Measurements from ENCODE around the gene SRSF4. TPM values are rescaled to one million over a fixed set of nuclear protein-coding genes. Genes with fewer than 3 reads are reported as not detected.
"Not testable (repeated sequence)": the region's sequence is repeated elsewhere in the genome, so short reads cannot be mapped to it uniquely, and the experiment has no call there.

SRSF4 gene
- total RNA-seq, 2 donors from 2014 or later: 55.2 to 65.7 TPM

DNA sequence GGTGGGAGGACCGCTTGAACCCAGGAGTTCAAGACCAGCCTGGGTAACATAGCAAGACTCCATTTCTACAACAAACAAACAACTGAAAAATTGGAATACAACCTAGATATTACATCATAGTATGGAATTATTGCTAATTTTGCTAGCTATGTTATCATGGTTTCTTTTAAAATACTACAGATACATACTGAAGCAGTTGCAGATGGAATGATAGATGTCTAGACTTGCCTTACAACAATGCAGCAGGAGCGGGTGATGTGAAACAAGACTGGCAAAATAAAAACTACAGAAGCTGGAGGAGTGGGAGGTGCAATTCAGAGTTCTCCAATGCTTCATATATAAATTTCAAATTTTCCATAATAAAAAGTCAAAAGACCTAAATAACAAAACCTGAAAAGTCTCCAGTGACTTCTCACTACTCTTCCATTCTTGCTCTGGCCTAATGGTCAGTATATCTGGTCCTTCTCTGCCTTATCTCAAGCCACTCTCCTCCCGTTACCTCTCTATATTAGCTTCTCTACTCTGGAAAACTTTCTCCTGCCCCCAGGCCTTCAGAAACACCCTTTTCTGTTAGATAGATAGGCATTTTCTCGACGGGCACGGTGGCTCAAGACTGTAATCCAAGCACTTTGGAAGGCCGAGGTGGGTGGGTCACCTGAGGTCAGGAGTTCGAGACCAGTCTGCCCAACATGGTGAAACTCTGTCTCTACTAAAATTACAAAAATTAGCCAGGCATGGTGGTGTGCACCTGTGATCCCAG, 29.5 kb downstream of the SRSF4 start:
- Histone ChIP-seq H3K4me1 (replicated peaks) (no peaks in the 10 kb centered on the region), H3K27ac (no peak overlapping the region), H3K36me3 (peaks cover 24 to 36% of the 10 kb centered on the region in 2 donors), H3K4me3 (no peak overlapping the region), H3K9me3 (no peaks in the 10 kb centered on the region), H3K27me3 (replicated peaks; ENCODE audit: insufficient read depth) (no peaks in the 10 kb centered on the region)
- TF ChIP-seq POLR2A (IDR thresholded peaks at IDR 0.05) (no peak), POLR2AphosphoS5 (IDR thresholded peaks at IDR 0.05) (no peak)
- TF ChIP-seq, protein P1, sequence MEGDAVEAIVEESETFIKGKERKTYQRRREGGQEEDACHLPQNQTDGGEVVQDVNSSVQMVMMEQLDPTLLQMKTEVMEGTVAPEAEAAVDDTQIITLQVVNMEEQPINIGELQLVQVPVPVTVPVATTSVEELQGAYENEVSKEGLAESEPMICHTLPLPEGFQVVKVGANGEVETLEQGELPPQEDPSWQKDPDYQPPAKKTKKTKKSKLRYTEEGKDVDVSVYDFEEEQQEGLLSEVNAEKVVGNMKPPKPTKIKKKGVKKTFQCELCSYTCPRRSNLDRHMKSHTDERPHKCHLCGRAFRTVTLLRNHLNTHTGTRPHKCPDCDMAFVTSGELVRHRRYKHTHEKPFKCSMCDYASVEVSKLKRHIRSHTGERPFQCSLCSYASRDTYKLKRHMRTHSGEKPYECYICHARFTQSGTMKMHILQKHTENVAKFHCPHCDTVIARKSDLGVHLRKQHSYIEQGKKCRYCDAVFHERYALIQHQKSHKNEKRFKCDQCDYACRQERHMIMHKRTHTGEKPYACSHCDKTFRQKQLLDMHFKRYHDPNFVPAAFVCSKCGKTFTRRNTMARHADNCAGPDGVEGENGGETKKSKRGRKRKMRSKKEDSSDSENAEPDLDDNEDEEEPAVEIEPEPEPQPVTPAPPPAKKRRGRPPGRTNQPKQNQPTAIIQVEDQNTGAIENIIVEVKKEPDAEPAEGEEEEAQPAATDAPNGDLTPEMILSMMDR (IDR thresholded peaks at IDR 0.05): no peak
- WGBS: 86% methylated on average over 8 of the region's 8 CpGs
- no peak for DNase-seq (ENCODE audit: low spot score)
- intact Hi-C loops (cut with DNase I): no loop called here

DNA sequence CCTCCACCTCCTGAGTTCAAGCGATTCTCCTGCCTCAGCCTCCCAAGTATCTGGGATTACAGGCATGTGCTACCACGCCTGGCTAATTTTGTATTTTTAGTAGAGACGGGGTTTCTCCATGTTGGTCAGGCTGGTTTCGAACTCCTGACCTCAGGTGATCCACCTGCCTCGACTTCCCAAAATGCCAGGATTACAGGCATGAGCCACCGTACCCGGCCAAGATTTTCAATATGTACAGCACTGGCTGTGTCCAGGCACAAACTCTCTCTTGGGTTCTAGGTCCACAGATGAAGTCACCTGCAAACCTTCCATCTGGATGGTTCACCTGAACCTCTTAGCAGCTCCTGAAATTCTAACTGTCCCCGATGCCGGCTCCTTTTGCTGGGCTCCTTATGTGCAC, 31.4 kb downstream of the SRSF4 start:
- H3K9me3 ChIP-seq; DNase-seq (ENCODE audit: low spot score); intact Hi-C loops (cut with DNase I); H3K4me1 ChIP-seq (replicated peaks); H3K27ac ChIP-seq; H3K27me3 ChIP-seq (replicated peaks; ENCODE audit: insufficient read depth); H3K4me3 ChIP-seq: not testable (repeated sequence)
- 98% methylated on average over 9 of the region's 9 CpGs for WGBS
- peaks cover 24 to 35% of the 10 kb centered on the region in 2 donors for H3K36me3 ChIP-seq

DNA sequence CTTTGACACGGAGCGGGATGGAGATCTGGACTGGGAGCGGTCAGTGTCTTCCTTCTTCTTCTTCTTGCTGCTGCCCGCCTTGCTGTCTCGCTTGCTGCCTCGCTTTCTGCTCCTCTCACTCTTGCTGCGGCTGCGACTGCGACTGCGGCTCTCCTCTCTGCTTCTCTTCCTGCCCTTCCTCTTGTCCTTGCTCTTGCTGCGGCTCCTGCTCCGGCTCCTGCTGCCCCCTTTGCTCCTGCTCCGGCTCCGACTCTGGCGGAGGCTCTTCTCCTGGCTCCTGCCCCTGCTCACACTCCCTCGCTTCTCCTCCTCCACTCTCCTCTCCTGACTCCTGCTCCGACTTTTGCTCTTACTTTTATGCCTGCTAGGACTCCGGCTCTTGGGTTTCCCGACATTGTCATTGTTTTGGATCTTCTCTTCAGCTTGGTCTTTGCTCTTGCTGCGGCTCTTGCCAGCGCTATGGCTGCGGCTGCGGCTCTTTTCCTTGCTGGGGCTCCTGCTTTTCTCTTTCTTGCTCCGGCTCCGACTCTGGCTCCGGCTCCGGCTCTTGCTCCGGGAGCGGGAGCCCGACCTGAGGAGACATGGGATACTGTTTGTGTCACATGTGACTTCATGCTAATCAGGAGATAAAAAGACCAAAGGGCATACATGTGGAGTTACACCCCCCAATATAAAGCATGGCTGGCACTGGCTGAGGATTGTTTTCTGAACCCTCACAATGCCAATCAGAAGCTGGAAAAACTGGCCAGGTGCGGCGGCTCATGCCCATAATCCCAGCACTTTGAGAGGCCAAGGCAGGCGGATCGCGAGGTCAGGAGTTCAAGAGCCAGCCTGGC, 32.8 kb downstream of the SRSF4 start:
- H3K27me3 ChIP-seq (replicated peaks; ENCODE audit: insufficient read depth): no peaks in the 10 kb centered on the region
- intact Hi-C loops (cut with DNase I): no loop called here

DNA sequence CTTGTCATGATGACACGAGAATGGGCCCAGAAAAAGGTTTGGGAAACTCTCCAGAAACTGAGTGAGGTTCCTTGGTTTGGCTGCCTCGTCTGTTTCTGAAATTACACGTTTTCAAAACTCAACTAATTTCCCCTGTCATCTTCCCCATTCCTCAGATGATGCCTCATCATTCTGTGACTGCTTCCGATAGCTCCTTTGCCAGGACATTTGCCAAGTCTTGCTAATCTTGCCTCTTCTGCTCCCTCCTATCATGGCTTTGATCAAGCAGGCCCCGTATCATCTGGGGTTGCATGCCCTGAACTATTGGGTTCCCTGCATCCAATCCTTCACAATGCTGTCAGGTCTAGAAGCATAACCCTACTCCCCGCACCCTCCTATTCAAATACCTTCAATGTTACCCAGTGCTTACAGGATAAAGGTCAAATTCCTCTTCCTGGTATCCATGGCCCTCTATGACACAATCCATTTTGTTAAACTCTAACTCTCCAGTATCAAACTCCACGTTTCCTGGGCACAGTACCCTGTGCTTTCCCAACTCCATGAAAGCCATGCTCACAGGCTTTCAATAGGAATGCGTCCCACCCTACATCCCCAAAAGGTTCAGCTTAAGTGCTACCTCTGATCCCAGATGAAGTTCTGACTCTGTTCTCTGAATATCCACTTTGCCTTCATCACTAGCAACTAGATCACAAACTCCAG, 35.8 kb downstream of the SRSF4 start:
- Histone ChIP-seq H3K36me3 (peaks cover 14 to 18% of the 10 kb centered on the region in 2 donors), H3K27ac (no peak overlapping the region), H3K27me3 (replicated peaks; ENCODE audit: insufficient read depth) (no peaks in the 10 kb centered on the region), H3K4me3 (no peak overlapping the region), H3K9me3 (no peaks in the 10 kb centered on the region), H3K4me1 (replicated peaks) (no peaks in the 10 kb centered on the region)
- DNase-seq (ENCODE audit: low spot score): no peak
- intact Hi-C loops (cut with DNase I): no loop called here
- 73% methylated on average over 8 of the region's 8 CpGs for WGBS
- TF ChIP-seq POLR2A (IDR thresholded peaks at IDR 0.05): no peak
- TF ChIP-seq, protein P1 (IDR thresholded peaks at IDR 0.05): no peak
- TF ChIP-seq POLR2AphosphoS5 (IDR thresholded peaks at IDR 0.05): no peak

More for the DNA sequence above, 32.8 kb downstream of the SRSF4 start:
- TF ChIP-seq, protein P1 (IDR thresholded peaks at IDR 0.05): no peak
- TF ChIP-seq POLR2AphosphoS5 (IDR thresholded peaks at IDR 0.05) (no peak), POLR2A (IDR thresholded peaks at IDR 0.05) (no peak)
- Histone ChIP-seq H3K4me1 (replicated peaks) (no peaks in the 10 kb centered on the region), H3K4me3 (no peak overlapping the region), H3K9me3 (no peaks in the 10 kb centered on the region), H3K27ac (no peak overlapping the region), H3K36me3 (peaks cover 20 to 24% of the 10 kb centered on the region in 2 donors)
- DNase-seq (ENCODE audit: low spot score): no peak
- 94% methylated on average over 35 of the region's 35 CpGs for WGBS

DNA sequence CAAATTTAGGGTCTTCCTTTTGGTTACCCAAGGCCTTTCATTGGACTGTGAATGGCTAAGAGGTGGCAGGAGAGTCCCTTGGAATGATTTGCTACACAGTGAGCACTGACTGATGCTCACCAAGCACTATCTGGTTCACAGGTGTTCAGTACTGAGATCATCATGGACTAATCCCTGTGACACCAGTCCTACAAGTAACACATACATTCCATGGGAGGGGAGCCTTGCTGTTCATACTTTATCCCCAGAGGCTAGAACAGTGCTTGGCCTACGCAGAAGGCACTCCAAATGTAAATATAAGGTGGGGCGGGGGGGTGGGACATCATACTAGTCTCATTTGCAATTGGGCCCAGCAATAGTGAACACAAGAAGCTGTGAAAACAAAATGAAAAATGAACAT, 37.5 kb downstream of the SRSF4 start:
- no peak for DNase-seq (ENCODE audit: low spot score)
- TF ChIP-seq, protein P1 (IDR thresholded peaks at IDR 0.05): no peak
- no peak for TF ChIP-seq POLR2A (IDR thresholded peaks at IDR 0.05)
- no peak for TF ChIP-seq POLR2AphosphoS5 (IDR thresholded peaks at IDR 0.05)
- Histone ChIP-seq H3K27me3 (replicated peaks; ENCODE audit: insufficient read depth) (no peaks in the 10 kb centered on the region), H3K4me1 (replicated peaks) (no peaks in the 10 kb centered on the region), H3K4me3 (no peak overlapping the region), H3K36me3 (peaks cover 11 to 14% of the 10 kb centered on the region in 2 donors), H3K9me3 (no peaks in the 10 kb centered on the region), H3K27ac (no peak overlapping the region)
- intact Hi-C loops (cut with DNase I): no loop called here
- 87% methylated on average over 2 of the region's 2 CpGs for WGBS
